GM19328 (cell line): Measurements from ENCODE around the gene C1QTNF1.

Experiments used
- ATAC-seq: cut with Tn5 transposase; IDR thresholded peaks from one replicate; pipeline ENCODE4 v1.9.1; 2021; ENCODE audit warnings: mild to moderate bottlenecking, moderate library complexity; ENCODE audit not compliant: unreplicated experiment

Gene C1QTNF1

DNA sequence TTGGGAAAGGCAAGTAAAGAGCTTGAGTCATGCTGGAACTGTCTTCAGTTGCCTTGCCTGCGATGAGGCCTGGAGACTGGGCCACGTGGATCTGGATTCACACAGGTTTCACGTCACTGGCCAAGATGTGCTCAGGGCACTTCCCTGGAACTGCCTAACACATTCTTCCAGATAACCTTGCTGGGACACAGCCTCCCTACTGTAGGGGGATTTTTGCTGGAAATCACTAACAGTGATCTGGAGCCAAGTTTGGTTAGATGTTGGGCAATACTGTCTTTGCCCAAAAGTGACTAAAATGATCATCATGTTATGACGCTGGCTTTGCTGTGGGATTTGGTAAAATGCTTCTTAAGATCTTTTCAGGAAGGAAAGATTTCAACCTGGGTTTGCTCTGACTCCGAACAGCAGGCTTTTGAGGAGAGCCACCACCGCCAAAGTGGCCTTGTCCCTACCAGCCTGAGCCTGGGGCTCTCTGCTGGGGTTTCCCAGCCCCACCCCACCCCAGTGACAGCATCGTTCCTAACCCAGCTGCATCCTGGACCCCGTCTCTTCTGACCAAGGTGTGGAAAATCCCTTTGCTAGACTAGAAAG lies 14.7 kb downstream of the C1QTNF1 start:
- no peak for ATAC-seq

GRCh38 chr17:79039171-79039570 lies 15.2 kb downstream of the C1QTNF1 start:
- no peak for ATAC-seq

DNA sequence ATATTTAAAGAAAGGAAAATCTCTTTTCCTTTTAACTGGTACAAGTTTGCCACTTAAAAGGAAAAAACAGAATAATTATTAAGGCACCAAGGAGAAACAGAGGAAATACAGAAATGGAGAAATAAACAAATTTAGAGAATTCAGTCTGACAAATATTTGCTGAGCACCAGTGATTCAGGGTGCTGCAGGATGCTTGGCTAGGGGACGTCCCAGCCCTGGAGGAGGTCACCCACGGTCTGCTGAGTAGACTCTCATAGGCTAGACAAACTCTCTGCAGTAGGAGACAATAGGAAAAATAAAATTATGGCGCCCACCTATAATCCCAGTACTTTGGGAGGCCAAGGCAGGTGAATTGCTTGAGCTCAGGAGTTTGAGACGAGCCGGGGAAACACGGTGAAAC lies 15.9 kb downstream of the C1QTNF1 start:
- no peak for ATAC-seq

DNA sequence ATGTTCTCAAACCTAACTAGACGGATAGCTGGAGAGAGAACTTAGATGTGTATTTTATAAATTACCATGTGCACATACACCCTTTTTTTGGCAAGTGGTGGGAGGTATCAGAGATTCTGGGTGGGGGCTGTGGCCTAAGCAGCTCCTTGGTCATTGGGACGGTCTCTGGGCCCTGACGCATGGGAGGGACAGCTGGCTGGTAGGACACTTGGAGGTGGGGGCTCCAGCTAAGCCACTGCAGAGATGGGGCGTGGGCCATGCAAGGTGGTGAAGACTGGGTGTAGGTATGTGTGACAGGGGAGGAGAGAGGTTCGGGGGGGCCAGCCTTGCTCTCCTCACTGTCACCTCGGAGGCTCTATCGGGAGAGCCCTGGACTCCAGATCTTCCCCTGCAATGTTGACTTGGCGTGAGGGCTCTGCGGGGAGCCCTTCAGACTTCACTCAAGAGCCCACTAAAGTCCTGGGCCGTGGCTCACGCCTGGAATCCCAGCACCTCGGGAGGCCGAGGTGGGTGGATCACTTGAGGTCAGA lies 17.1 kb downstream of the C1QTNF1 start:
- no peak for ATAC-seq

DNA sequence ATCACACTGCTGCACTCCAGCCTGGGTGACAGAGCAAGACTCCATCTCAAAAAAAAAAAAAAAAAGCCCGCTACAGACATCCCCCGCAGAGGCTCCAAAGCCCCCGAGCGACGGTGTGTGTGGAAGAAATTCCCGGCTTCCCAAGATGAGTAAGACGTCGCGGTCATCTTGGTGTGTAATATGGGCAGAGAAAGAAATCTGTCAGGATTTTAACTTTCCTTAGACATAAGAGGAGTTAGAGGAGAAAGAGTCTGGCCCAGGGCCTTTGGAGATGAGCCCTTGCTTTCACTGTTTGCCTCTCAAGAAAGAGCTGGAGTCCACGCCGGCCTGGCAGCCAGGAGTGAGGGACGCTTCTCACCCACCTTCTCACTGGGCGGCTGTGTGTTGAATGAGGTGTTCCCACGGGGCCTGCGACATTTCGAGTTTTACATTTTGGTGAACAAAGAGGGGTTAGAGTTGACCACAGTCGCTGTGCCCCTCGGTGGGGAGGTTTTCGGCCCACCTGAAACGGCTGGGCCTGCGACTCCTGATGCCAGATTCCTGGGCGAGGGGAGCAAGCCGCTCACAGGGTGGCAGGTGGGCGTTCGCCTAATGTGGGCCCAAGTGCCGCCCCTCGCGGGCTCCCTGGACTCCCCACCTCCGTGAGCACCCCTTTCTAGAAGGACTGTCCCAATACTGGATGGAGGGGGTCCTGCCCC lies 17.9 kb downstream of the C1QTNF1 start:
- ATAC-seq: no peak

DNA sequence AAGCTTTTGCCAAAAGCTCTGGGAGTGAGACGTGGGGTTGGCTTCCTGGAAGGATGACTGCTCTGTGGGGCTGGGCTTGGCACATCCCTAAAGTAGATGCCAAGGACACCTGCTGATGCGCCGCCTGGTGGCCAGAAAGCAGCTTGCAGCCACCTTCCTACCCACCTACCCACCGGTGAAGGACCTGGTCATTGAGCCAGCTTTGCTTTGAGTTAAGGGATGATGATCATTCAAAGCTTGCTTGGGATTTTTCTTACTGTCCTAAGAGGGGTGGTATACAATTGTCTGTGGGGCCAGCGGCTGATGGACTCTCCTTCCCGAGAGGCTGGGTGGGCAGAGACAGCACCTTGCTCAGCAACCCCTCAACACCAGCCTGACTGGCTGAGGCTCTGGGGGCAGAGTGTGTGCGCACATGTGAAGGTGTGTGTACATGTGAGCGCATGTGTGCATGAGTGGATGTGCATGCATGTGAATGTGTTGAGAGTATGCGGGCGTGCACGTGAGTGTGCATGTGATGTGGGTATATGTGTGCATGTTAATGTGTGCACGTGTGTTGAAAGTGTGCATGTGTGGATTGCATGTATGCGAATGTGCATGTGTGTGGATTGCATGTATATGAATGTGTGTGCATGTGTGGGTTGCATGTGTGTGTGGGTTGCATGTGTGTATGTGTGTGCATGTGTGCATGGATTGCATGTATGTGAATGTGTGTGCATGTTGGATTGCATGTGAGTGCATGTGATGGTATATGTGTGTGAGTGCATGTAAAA lies 18.6 kb downstream of the C1QTNF1 start:
- ATAC-seq: no peak

DNA sequence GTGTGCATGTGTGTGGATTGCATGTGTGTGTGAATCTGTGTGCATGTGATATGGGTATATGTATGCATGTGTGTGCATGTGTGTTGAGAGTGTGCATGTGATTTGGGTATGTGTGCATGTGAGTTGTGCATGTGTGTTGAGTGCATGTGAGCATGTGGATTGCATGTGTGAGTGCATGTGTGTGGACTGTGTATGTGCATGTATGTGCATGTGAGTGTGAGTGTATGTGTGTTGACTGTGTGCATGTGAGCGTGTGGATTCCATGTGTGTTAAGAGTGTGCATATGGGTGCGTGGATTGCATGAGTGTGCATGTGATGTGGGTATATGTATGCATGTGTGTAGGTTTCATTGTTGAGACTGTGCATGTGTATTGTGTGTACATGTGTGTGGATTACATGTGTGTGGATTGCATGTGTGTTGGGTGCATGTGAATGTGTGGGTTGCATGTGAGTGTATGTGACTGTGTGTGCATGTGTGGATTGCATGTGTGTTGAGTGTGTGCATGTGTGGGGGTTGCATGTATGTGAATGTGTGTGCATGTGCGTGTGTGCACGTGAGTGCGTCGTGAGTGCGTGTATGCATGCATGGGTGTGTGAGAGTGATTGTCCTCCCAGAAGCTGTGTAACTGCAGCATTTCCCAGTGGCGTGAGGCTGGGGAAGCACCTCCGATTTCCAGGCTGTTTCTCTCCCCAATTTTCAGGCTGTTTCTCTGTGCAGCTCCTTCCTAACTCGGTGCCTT lies 19.4 kb downstream of the C1QTNF1 start:
- no peak for ATAC-seq

DNA sequence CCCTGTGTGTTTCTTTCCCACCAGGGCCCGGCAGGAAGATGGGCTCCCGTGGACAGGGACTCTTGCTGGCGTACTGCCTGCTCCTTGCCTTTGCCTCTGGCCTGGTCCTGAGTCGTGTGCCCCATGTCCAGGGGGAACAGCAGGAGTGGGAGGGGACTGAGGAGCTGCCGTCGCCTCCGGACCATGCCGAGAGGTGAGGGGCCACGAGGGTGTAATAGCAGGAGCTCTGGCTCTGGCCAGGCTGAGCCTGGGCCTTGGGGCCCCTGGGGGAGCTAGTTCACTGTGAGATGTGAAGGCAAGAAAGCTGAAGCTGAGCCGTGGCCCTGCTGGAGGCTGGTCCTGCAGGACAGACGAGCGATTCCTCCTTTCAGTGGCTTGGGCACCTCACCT lies 20.0 kb downstream of the C1QTNF1 start:
- no peak for ATAC-seq

DNA sequence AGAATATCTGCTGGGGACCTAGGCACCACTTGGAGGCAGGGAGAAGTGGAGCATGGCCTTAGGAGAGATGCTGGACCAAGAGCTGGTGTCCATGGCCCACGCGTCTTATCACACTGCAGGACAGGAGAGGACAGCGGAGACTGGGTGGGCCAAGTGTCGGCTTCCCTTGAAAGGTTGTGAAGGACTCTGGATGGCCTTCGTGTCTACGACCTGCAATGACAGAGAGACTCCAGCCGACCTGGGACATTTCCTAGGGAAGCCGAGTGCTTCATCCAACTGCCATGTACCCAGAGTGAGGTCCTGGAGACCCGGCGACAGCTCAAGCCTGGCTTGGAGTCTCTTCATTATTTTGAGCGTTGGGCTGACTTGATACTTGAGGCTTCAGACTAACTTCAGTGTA lies 20.5 kb downstream of the C1QTNF1 start:
- ATAC-seq: no peak

- ATAC-seq: no peak
These were observed 21.2 kb downstream of the C1QTNF1 start for GRCh38 chr17:79045001-79045729.

DNA sequence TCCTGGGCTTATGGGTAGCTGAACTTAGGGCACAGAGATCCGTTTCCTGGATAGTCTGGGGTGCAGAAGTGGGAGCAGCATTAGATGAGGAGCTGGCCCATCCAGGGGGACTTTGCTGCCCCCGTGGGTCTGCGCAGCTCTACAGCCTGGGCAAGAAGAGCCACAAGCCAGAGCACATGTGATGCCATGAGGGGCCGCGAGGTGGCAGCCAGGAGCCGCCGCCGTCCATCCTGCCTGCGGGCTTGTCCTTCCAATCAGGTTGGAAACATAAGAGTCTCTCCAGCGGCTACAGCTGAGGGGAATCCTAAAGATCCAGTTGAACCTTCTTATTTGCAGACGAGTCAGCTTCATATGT lies 21.9 kb downstream of the C1QTNF1 start:
- ATAC-seq: no peak

DNA sequence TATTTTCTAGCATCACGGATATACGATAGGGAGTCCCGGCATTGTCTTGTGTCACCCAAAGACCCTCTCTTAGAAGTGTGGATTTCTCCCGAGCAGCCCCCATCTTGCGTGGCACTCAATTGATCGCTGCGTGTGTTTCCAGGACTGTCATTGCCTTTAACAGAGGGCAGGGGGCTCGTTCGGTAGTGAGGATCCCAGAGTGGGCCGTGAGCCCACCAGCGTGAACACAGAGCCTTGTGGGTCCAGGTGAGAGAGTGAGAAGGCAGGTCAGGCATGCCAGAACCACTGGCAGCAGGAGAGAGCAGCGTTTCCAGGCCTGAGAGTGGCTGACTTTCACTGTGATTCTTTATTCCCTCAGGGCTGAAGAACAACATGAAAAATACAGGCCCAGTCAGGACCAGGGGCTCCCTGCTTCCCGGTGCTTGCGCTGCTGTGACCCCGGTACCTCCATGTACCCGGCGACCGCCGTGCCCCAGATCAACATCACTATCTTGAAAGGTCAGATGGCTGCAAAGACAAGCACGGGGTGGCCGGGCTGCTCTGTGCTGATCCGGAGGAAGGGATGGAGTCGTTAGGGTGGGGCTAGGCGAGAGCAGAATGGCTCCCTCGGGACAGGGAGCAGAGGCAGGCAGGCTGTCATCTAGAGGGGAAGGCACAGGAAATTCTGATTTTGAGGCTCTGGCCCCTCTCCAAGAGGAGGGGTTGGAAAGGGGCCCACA lies 22.4 kb downstream of the C1QTNF1 start:
- ATAC-seq: no peak

- no peak for ATAC-seq
These were observed 22.9 kb downstream of the C1QTNF1 start for GRCh38 chr17:79046916-79047280.

DNA sequence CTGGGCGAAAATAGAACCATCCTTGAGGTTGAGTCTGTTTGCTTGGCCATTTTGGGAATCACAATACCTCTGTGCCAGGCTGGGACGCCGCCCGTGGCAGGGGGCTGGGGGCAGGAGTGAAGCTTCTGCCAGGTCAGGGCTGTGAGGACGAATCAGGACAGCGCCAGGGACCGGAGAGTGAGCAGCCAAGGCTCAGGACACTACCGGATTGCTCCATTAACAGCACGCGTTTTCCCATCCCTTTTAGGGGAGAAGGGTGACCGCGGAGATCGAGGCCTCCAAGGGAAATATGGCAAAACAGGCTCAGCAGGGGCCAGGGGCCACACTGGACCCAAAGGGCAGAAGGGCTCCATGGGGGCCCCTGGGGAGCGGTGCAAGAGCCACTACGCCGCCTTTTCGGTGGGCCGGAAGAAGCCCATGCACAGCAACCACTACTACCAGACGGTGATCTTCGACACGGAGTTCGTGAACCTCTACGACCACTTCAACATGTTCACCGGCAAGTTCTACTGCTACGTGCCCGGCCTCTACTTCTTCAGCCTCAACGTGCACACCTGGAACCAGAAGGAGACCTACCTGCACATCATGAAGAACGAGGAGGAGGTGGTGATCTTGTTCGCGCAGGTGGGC lies 23.4 kb downstream of the C1QTNF1 start:
- ATAC-seq: no peak

GRCh38 chr17:79047923-79048825 lies 24.2 kb downstream of the C1QTNF1 start:
- no peak for ATAC-seq

GRCh38 chr17:79048826-79049755 lies 25.1 kb downstream of the C1QTNF1 start:
- ATAC-seq: no peak

DNA sequence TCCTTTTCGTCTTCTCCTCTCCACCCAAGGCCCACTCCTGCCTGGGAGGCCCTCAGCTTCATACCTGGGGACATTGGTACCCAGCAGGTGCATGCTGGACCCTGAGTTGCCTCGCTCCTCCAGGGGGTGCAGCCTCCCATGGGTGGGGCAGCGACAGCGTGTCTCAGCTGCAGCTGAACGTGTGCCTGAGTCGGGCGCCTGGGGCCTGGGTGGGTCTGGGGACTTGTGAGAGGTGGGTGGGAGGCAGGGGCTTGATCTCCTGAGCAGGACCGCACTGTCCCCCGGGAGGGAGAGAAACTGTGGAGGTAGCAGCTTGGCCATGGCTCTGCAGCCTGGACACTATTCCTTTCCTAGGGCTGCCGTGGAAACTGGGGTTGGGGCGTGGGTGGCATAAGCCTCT lies 25.9 kb downstream of the C1QTNF1 start:
- ATAC-seq: no peak

- no peak for ATAC-seq
These were observed 26.6 kb downstream of the C1QTNF1 start for GRCh38 chr17:79050551-79050950.
